Panc1 (cell line): Measurements from ENCODE around the gene OTOA.
"Not testable (repeated sequence)": the region's sequence is repeated elsewhere in the genome, so short reads cannot be mapped to it uniquely, and the experiment has no call there.

Source experiments
- SIN3A ChIP-seq: IDR thresholded peaks from 2 replicates; pipeline ENCODE4 v1.6.1; 2012; ENCODE audit warnings: low read depth, mild to moderate bottlenecking, low read length, moderate library complexity, borderline replicate concordance; ENCODE audit not compliant: insufficient read depth
- TF ChIP-seq, protein P1 (sequence below), 2 experiments: IDR thresholded peaks; 2 replicates each; pipeline ENCODE4 v1.6.1; 2011 to 2012; ENCODE audit warnings: low read depth in 2 of 2, control low read depth in 1 of 2, low read length in 1 of 2, mild to moderate bottlenecking in 1 of 2, moderate library complexity in 1 of 2; ENCODE audit not compliant: insufficient read depth in 1 of 2
- TF ChIP-seq, protein P2 (sequence below): fragments of 450-650 bp; IDR thresholded peaks from 2 replicates; pipeline ENCODE4 v1.5.1; 2017; ENCODE audit warnings: mild to moderate bottlenecking

DNA sequence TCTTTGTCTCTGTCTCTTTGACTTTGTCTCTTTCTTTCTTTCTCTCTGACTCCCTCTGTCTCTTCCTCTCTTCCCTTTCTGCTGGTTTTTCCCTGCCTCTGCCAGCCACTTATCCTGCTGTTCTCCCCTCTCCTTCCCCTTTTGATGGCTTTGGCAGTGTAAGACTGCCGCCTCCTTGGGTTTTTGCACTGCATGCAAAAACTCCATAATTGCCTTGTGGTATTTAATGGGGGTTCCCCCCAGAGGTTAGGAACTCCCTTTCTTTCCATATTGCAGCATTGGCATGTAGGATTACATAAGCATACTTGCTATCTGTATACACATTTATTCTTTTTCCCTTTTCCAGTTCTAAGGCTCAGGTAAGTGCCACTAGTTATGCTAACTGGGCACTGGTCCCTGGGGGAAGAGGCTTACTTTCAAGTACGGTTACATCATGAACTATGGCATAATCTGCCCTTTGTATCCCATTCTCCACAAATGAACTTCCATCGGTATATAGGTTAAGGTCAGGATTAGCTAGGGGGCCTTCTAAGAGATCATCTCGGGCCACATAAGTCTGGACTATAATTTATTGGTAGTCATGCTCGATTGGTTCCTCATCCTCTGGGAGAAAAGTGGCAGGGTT lies 31.7 kb upstream of the OTOA start:
- TF ChIP-seq, protein P1, sequence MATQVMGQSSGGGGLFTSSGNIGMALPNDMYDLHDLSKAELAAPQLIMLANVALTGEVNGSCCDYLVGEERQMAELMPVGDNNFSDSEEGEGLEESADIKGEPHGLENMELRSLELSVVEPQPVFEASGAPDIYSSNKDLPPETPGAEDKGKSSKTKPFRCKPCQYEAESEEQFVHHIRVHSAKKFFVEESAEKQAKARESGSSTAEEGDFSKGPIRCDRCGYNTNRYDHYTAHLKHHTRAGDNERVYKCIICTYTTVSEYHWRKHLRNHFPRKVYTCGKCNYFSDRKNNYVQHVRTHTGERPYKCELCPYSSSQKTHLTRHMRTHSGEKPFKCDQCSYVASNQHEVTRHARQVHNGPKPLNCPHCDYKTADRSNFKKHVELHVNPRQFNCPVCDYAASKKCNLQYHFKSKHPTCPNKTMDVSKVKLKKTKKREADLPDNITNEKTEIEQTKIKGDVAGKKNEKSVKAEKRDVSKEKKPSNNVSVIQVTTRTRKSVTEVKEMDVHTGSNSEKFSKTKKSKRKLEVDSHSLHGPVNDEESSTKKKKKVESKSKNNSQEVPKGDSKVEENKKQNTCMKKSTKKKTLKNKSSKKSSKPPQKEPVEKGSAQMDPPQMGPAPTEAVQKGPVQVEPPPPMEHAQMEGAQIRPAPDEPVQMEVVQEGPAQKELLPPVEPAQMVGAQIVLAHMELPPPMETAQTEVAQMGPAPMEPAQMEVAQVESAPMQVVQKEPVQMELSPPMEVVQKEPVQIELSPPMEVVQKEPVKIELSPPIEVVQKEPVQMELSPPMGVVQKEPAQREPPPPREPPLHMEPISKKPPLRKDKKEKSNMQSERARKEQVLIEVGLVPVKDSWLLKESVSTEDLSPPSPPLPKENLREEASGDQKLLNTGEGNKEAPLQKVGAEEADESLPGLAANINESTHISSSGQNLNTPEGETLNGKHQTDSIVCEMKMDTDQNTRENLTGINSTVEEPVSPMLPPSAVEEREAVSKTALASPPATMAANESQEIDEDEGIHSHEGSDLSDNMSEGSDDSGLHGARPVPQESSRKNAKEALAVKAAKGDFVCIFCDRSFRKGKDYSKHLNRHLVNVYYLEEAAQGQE (IDR thresholded peaks at IDR 0.05; ENCODE audit: insufficient read depth in 1 of 2, low read depth in 2 of 2, low read length in 1 of 2), result not testable (repeated sequence)
- TF ChIP-seq, protein P2, sequence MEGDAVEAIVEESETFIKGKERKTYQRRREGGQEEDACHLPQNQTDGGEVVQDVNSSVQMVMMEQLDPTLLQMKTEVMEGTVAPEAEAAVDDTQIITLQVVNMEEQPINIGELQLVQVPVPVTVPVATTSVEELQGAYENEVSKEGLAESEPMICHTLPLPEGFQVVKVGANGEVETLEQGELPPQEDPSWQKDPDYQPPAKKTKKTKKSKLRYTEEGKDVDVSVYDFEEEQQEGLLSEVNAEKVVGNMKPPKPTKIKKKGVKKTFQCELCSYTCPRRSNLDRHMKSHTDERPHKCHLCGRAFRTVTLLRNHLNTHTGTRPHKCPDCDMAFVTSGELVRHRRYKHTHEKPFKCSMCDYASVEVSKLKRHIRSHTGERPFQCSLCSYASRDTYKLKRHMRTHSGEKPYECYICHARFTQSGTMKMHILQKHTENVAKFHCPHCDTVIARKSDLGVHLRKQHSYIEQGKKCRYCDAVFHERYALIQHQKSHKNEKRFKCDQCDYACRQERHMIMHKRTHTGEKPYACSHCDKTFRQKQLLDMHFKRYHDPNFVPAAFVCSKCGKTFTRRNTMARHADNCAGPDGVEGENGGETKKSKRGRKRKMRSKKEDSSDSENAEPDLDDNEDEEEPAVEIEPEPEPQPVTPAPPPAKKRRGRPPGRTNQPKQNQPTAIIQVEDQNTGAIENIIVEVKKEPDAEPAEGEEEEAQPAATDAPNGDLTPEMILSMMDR, result not testable (repeated sequence)
- TF ChIP-seq SIN3A, result not testable (repeated sequence)
